Measurements from ENCODE around the gene ALKBH5.

DNA sequence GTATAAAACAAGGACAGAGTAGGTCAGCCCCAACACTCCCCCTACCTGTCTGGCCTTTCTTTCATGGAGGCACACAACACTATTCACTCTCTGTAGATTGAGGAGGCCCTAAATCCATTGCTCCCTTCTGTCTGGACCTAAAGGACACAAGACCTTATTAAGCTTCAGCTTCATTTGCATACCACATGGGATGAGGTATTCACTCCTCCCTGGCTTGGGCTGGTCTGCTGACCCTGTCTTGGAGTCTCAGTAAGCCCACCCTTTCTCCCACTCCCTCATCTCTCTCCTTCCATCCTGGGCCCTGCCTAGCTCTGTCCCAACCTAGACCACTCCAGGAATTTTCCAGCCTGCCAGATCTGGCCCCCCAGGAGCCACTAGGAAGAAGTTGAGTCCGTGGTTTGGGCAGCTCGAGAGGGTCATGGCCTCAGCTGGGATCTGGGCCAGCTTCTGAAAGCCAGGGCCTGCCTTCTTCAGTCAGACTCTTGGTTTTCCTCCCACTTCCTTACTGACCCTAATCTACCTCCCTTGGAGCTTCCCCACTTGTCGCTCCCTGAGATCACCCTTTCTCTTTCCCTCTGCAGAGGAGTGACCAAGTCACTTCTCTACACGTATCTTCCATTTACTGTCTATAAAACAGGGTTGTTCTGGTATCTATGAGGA lies 35.3 kb downstream of the ALKBH5 start:
- no peak for TF ChIP-seq CTCF (IDR thresholded peaks at IDR 0.05; ENCODE audit: poor library complexity, severe bottlenecking)
- TF ChIP-seq EZH2 (IDR thresholded peaks at IDR 0.05; ENCODE audit: borderline replicate concordance, insufficient read depth, low read length, poor library complexity, severe bottlenecking), result no peak
- TF ChIP-seq POLR2AphosphoS5 (IDR thresholded peaks at IDR 0.05), result no peak
- TF ChIP-seq SMC3 (conservative IDR thresholded peaks at IDR 0.05; ENCODE audit: poor library complexity), result no peak
- no peak for TF ChIP-seq TAF1 (IDR thresholded peaks at IDR 0.05; ENCODE audit: low read depth)
- no peak for TF ChIP-seq RAD21 (conservative IDR thresholded peaks at IDR 0.05)
- TF ChIP-seq REST (IDR thresholded peaks at IDR 0.05; ENCODE audit: borderline replicate concordance), result no peak

All from neural cell (in vitro differentiated cells).